IMR-90 (cell line): Measurements from ENCODE around the gene NR6A1. TPM values are rescaled to one million over a fixed set of nuclear protein-coding genes. Genes with fewer than 3 reads are reported as not detected.
A peak's percentile ranks its signal among the peaks of the same experiment; 100 is the strongest.

ENCODE experiments used
- ATAC-seq: fragments of 200-7000 bp; cut with Tn5 transposase; 2 replicates; pipeline ENCODE4 v1.9.1; 2020; ENCODE audit warnings: low read depth, mild to moderate bottlenecking, moderate library complexity
- BruUV-seq: library from RNA; stranded (reverse); fragments of 400-500 nt; replicated peaks from 2 replicates; lab custom pipeline; 2021; lab: Mats Ljungman, UMichigan
- CTCF ChIA-PET: fragments of 300-600 bp; formaldehyde crosslinking; extraction: SDS; loops from one replicate; lab custom pipeline; 2021; ENCODE audit warnings: antibody characterized with exemption; lab: Yijun Ruan, JAX
- POLR2A ChIA-PET: fragments of 300-600 bp; sonication (Branson Sonifier 250); formaldehyde crosslinking; loops from one replicate; lab custom pipeline; 2022; ENCODE audit warnings: antibody characterized with exemption; ENCODE audit not compliant: unreplicated experiment; lab: Charles Lee
- DNase-seq: peaks from one replicate; pipeline ENCODE4 v3.0.0; 2013
- H2AFZ ChIP-seq: replicated peaks from 2 replicates; pipeline ENCODE3; 2013; ENCODE audit warnings: low read length, mild to moderate bottlenecking; ENCODE audit not compliant: poor library complexity
- H2AK5ac ChIP-seq: 2 replicates; pipeline ENCODE4 v1.6.1; 2013; ENCODE audit warnings: low read depth, low read length, inconsistent platforms
- H2AK9ac ChIP-seq: replicated peaks from 2 replicates; pipeline ENCODE3; 2013; ENCODE audit warnings: mild to moderate bottlenecking, low read depth, low read length, moderate library complexity; ENCODE audit not compliant: poor library complexity
- H2BK120ac ChIP-seq: 2 replicates; pipeline ENCODE4 v1.6.1; 2013; ENCODE audit warnings: low read depth, low read length, inconsistent platforms
- H2BK15ac ChIP-seq: 3 replicates; pipeline ENCODE4 v1.6.1; 2013; ENCODE audit warnings: low read depth, low read length, inconsistent platforms
- H2BK20ac ChIP-seq: 2 replicates; pipeline ENCODE4 v1.6.1; 2013; ENCODE audit warnings: low read depth, mild to moderate bottlenecking, inconsistent platforms, low read length, moderate library complexity
- H2BK5ac ChIP-seq: 2 replicates; pipeline ENCODE4 v1.6.1; 2013; ENCODE audit warnings: mild to moderate bottlenecking, low read depth, low read length, inconsistent platforms; ENCODE audit not compliant: poor library complexity, severe bottlenecking
- H3K14ac ChIP-seq: replicated peaks from 2 replicates; pipeline ENCODE4 v1.6.1; 2013; ENCODE audit warnings: low read depth, low read length, inconsistent platforms
- H3K18ac ChIP-seq: 2 replicates; pipeline ENCODE4 v1.6.1; 2013; ENCODE audit warnings: low read depth, low read length, control low read depth
- H3K23ac ChIP-seq: 2 replicates; pipeline ENCODE4 v1.6.1; 2013; ENCODE audit warnings: low read depth, low read length, inconsistent platforms
- H3K27ac ChIP-seq: 2 replicates; pipeline ENCODE4 v1.5.1; 2013; ENCODE audit warnings: mild to moderate bottlenecking, control low read depth, low read length; ENCODE audit not compliant: insufficient read depth
- H3K27me3 ChIP-seq: 2 replicates; pipeline ENCODE4 v1.6.1; 2013; ENCODE audit warnings: low read length; ENCODE audit not compliant: control insufficient read depth, insufficient read depth
- H3K36me3 ChIP-seq: 2 replicates; pipeline ENCODE4 v1.6.1; 2013; ENCODE audit warnings: low read length, mixed read lengths; ENCODE audit not compliant: control insufficient read depth, insufficient read depth
- H3K4ac ChIP-seq: 2 replicates; pipeline ENCODE4 v1.6.1; 2013; ENCODE audit warnings: low read depth, low read length, inconsistent platforms
- H3K4me1 ChIP-seq: 2 replicates; pipeline ENCODE4 v1.6.1; 2013; ENCODE audit warnings: low read length, mixed read lengths; ENCODE audit not compliant: control insufficient read depth, insufficient read depth
- H3K4me2 ChIP-seq: 2 replicates; pipeline ENCODE4 v1.6.1; 2013; ENCODE audit warnings: low read depth, mild to moderate bottlenecking, control low read depth, low read length, moderate library complexity
- H3K4me3 ChIP-seq: 2 replicates; pipeline ENCODE4 v1.5.1; 2013; ENCODE audit warnings: low read depth, mild to moderate bottlenecking, control low read depth, low read length, moderate library complexity; ENCODE audit not compliant: insufficient read depth
- H3K56ac ChIP-seq: 2 replicates; pipeline ENCODE4 v1.6.1; 2013; ENCODE audit warnings: low read length, inconsistent platforms; ENCODE audit not compliant: insufficient read depth; ENCODE audit errors: extremely low read depth
- H3K79me1 ChIP-seq, 2 experiments: 2 replicates each; pipeline ENCODE4 v1.6.1; 2013; ENCODE audit warnings: low read length in 2 of 2, inconsistent platforms in 1 of 2, low read depth in 1 of 2
- H3K9ac ChIP-seq: 2 replicates; pipeline ENCODE4 v1.6.1; 2013; ENCODE audit warnings: low read depth, low read length, control low read depth
- H3K9me1 ChIP-seq: 2 replicates; pipeline ENCODE4 v1.6.1; 2013; ENCODE audit warnings: low read length, inconsistent platforms; ENCODE audit not compliant: insufficient read depth
- H3K9me3 ChIP-seq: 2 replicates; pipeline ENCODE4 v1.6.1; 2013; ENCODE audit warnings: low read length; ENCODE audit not compliant: control insufficient read depth, insufficient read depth
- H4K20me1 ChIP-seq: 2 replicates; pipeline ENCODE4 v1.6.1; 2013; ENCODE audit warnings: low read length, inconsistent platforms; ENCODE audit not compliant: insufficient read depth
- H4K5ac ChIP-seq: 2 replicates; pipeline ENCODE4 v1.6.1; 2013; ENCODE audit warnings: mild to moderate bottlenecking, low read depth, low read length, control low read depth
- H4K8ac ChIP-seq, 2 experiments: 2 replicates each; pipeline ENCODE4 v1.6.1; 2013; ENCODE audit warnings: low read depth in 2 of 2, low read length in 2 of 2, control low read depth in 1 of 2, inconsistent platforms in 1 of 2
- H4K91ac ChIP-seq: 2 replicates; pipeline ENCODE4 v1.6.1; 2013; ENCODE audit warnings: low read depth, low read length, inconsistent platforms; ENCODE audit not compliant: insufficient read depth
- CEBPB ChIP-seq: IDR thresholded peaks from 2 replicates; pipeline ENCODE4 v1.6.1; 2012; ENCODE audit warnings: low read depth, low read length, improper control_type of control experiment
- RFX5 ChIP-seq: IDR thresholded peaks from 2 replicates; pipeline ENCODE4 v1.8.0; 2012; ENCODE audit warnings: low read depth, mild to moderate bottlenecking, low read length, moderate library complexity
- USF2 ChIP-seq: fragments of 150-350 bp; IDR thresholded peaks from 2 replicates; pipeline ENCODE4 v1.6.1; 2017; ENCODE audit warnings: mild to moderate bottlenecking, antibody characterized with exemption, low read length, low read depth
- WGBS, 2 experiments: methylation state at CpG; one replicate each; pipeline versions ENCODE4 v1.1.5 to v1.1.7; 2013; ENCODE audit warnings: missing lambda C conversion rate in 2 of 2; ENCODE audit not compliant: insufficient read length in 1 of 2; ENCODE audit errors: extremely low coverage in 2 of 2; 5-methylcytosine and 5-hydroxymethylcytosine counted together
- dilution Hi-C: fragments of 300-500 bp; cut with HindIII; formaldehyde crosslinking; loops from one replicate; pipeline ENCODE4 v1.14.3; 2018; ENCODE audit warnings: low sequenced_read_pairs; ENCODE audit not compliant: unreplicated experiment
- in situ Hi-C: fragments of 300-500 bp; cut with MboI; formaldehyde crosslinking; loops from 3 replicates; pipeline ENCODE4 v1.14.3; 2019; ENCODE audit warnings: low sequenced_read_pairs, inconsistent platforms, mixed read lengths
- intact Hi-C: fragments of 100-400 bp; cut with micrococcal nuclease; formaldehyde crosslinking; loops from 2 replicates; pipeline ENCODE4 v1.10.0; 2022
- polyA plus RNA-seq, 3 experiments: library from polyadenylated mRNA; depleted of rRNA; stranded (reverse); fragments of >200 nt; gene quantifications; 2 replicates each; pipeline ENCODE4 v1.2.3, GENCODE V29; 2012; ENCODE audit warnings: low replicate concordance in 1 of 3
- total RNA-seq: library from RNA; depleted of rRNA; stranded (reverse); fragments of >200 nt; gene quantifications from 2 replicates; pipeline ENCODE4 v1.2.3, GENCODE V29; 2012

The NR6A1 gene
- total and polyA plus RNA-seq, 2 of the 4 experiments (the other 2 are of a cell fraction): 0.14 to 0.36 TPM

DNA sequence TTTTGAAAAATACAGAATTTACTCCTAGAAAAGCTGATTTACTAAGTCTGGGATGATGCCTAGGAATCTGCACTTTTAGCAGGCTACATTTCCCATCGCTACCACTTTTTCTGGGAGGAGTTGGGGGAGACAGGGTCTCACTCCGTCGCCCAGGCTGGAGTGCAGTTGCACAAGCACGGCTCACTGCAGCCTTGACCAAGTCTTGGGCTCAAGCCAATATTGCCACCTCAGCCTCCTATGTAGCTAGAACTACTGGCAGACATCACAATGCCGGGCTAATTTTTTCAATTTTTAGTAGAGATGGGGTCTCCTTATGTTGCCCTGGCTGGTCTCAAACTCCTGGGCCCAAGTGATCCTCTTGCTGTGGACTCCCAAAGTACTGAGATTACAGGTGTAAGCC lies 85.9 kb downstream of the NR6A1 start:
- Histone ChIP-seq H3K9me3 (no peaks in the 10 kb centered on the region), H2AK5ac (no peak overlapping the region), H2BK20ac (no peak overlapping the region), H4K20me1 (peaks cover 4% of the 10 kb centered on the region; the same call in 1 of the 2 replicates), H2BK15ac (no peak overlapping the region), H3K56ac (no peak overlapping the region), H2BK5ac (no peak overlapping the region), H3K36me3 (peaks cover 1% of the 10 kb centered on the region; the same call in 1 of the 2 replicates), H3K4me1 (peaks cover 5% of the 10 kb centered on the region; the same call in 1 of the 2 replicates), H3K27ac (no peak overlapping the region), H3K23ac (no peak overlapping the region; the same call in 1 of the 2 replicates), H3K9ac (no peak overlapping the region), H4K91ac (no peak overlapping the region), H3K79me1 (peaks cover 19 to 52% of the 10 kb centered on the region in 2 experiments), H2AFZ (no peak overlapping the region), H3K4ac (no peak overlapping the region), H2BK120ac (no peak overlapping the region), H4K8ac (no peak overlapping the region), H2AK9ac (no peak overlapping the region), H3K18ac (no peak overlapping the region), H4K5ac (no peak overlapping the region), H3K4me3 (no peak overlapping the region), H3K27me3 (no peaks in the 10 kb centered on the region), H3K4me2 (no peak overlapping the region), H3K14ac (no peak overlapping the region), H3K9me1 (peaks cover 9% of the 10 kb centered on the region; the same call in 1 of the 2 replicates)
- DNase-seq: no peak
- dilution Hi-C loops: no loop called here
- ATAC-seq: no peak
- no CpG with 5 or more reads among the region's 5 CpGs for WGBS, 2 experiments
- in situ Hi-C loops: no loop called here
- no TSS peak for BruUV-seq
- intact Hi-C loops: no loop called here
- CTCF ChIA-PET: interaction anchor here (0.6 kb wide), 1 partner anchor 273 kb away, joined by 3 read pairs; no protein-coding TSS in a partner anchor
- POLR2A ChIA-PET: interaction anchor here (0.5 kb wide), 1 partner anchor 25 kb away, joined by 3 read pairs; no protein-coding TSS in a partner anchor
- peak; percentile 31; the same call in 1 of the 2 replicates for TF ChIP-seq CEBPB
- no peak for TF ChIP-seq RFX5
- no peak for TF ChIP-seq USF2
